ENCODE data around the gene THADA.

Gene THADA

GRCh38 chr2:43363120-43363519 lies 232.7 kb downstream of the THADA start:
- DNase-seq (ENCODE audit: low read depth in 1 of 2, low spot score in 1 of 2), result no peak
- no peak overlapping the region for H3K4me3 ChIP-seq (replicated peaks; ENCODE audit: insufficient read depth, low read length)
- TF ChIP-seq POLR2AphosphoS5 (IDR thresholded peaks at IDR 0.05; ENCODE audit: low read depth), result no peak
- no peak for TF ChIP-seq GABPA (IDR thresholded peaks at IDR 0.05; ENCODE audit: low read depth)
- TF ChIP-seq, protein P1, sequence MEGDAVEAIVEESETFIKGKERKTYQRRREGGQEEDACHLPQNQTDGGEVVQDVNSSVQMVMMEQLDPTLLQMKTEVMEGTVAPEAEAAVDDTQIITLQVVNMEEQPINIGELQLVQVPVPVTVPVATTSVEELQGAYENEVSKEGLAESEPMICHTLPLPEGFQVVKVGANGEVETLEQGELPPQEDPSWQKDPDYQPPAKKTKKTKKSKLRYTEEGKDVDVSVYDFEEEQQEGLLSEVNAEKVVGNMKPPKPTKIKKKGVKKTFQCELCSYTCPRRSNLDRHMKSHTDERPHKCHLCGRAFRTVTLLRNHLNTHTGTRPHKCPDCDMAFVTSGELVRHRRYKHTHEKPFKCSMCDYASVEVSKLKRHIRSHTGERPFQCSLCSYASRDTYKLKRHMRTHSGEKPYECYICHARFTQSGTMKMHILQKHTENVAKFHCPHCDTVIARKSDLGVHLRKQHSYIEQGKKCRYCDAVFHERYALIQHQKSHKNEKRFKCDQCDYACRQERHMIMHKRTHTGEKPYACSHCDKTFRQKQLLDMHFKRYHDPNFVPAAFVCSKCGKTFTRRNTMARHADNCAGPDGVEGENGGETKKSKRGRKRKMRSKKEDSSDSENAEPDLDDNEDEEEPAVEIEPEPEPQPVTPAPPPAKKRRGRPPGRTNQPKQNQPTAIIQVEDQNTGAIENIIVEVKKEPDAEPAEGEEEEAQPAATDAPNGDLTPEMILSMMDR (IDR thresholded peaks at IDR 0.05; ENCODE audit: insufficient read depth, low read length), result no peak
- no peaks in the 10 kb centered on the region for H3K27me3 ChIP-seq (ENCODE audit: insufficient read depth, poor library complexity, severe bottlenecking)
- H3K27ac ChIP-seq (replicated peaks), result no peak overlapping the region

DNA sequence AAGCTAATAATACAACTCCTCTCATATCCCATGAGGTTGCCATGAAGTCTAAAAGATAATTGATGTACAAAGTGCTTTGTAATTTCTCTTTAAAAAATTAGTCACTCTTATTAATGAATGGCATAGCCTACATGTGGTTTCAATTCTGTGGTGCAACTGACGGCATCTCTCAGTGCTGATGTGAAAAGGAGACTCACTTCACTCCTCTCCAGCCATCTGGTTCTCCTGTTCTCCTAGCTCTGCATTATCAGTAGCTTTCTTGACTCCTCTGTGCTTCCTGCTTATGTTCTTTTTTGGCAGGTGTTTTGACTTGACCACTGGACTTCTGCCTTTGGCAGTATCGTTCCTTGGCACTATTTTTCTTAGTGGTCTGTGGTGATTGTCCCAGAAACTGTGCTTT lies 234.6 kb downstream of the THADA start:
- no peak for DNase-seq (ENCODE audit: low read depth in 1 of 2, low spot score in 1 of 2)
- TF ChIP-seq SPI1 (IDR thresholded peaks at IDR 0.05; ENCODE audit: borderline replicate concordance, low read depth), result no peak
- TF ChIP-seq, protein P2, sequence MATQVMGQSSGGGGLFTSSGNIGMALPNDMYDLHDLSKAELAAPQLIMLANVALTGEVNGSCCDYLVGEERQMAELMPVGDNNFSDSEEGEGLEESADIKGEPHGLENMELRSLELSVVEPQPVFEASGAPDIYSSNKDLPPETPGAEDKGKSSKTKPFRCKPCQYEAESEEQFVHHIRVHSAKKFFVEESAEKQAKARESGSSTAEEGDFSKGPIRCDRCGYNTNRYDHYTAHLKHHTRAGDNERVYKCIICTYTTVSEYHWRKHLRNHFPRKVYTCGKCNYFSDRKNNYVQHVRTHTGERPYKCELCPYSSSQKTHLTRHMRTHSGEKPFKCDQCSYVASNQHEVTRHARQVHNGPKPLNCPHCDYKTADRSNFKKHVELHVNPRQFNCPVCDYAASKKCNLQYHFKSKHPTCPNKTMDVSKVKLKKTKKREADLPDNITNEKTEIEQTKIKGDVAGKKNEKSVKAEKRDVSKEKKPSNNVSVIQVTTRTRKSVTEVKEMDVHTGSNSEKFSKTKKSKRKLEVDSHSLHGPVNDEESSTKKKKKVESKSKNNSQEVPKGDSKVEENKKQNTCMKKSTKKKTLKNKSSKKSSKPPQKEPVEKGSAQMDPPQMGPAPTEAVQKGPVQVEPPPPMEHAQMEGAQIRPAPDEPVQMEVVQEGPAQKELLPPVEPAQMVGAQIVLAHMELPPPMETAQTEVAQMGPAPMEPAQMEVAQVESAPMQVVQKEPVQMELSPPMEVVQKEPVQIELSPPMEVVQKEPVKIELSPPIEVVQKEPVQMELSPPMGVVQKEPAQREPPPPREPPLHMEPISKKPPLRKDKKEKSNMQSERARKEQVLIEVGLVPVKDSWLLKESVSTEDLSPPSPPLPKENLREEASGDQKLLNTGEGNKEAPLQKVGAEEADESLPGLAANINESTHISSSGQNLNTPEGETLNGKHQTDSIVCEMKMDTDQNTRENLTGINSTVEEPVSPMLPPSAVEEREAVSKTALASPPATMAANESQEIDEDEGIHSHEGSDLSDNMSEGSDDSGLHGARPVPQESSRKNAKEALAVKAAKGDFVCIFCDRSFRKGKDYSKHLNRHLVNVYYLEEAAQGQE (IDR thresholded peaks at IDR 0.05; ENCODE audit: insufficient replicate concordance, low read depth), result no peak
- TF ChIP-seq GABPA (IDR thresholded peaks at IDR 0.05; ENCODE audit: low read depth), result no peak
- TF ChIP-seq, protein P1 (IDR thresholded peaks at IDR 0.05; ENCODE audit: insufficient read depth, low read length), result no peak
- no peaks in the 10 kb centered on the region for H3K27me3 ChIP-seq (ENCODE audit: insufficient read depth, poor library complexity, severe bottlenecking)
- H3K27ac ChIP-seq (replicated peaks), result no peak overlapping the region
- H3K4me3 ChIP-seq (replicated peaks; ENCODE audit: insufficient read depth, low read length), result no peak overlapping the region

- H3K4me3 ChIP-seq (replicated peaks; ENCODE audit: insufficient read depth, low read length), result no peak overlapping the region
- H3K27me3 ChIP-seq (ENCODE audit: insufficient read depth, poor library complexity, severe bottlenecking), result no peaks in the 10 kb centered on the region
- no peak for DNase-seq (ENCODE audit: low read depth in 1 of 2, low spot score in 1 of 2)
- no peak overlapping the region for H3K27ac ChIP-seq (replicated peaks)
- TF ChIP-seq GABPA (IDR thresholded peaks at IDR 0.05; ENCODE audit: low read depth), result no peak
- TF ChIP-seq, protein P1 (IDR thresholded peaks at IDR 0.05; ENCODE audit: insufficient read depth, low read length), result no peak
- TF ChIP-seq, protein P2 (IDR thresholded peaks at IDR 0.05; ENCODE audit: insufficient replicate concordance, low read depth), result no peak
- TF ChIP-seq SPI1 (IDR thresholded peaks at IDR 0.05; ENCODE audit: borderline replicate concordance, low read depth), result no peak
- no peak for TF ChIP-seq POLR2AphosphoS5 (IDR thresholded peaks at IDR 0.05; ENCODE audit: low read depth)
Measured at GRCh38 chr2:43360137-43360536, 235.7 kb downstream of the THADA start.

All from HL-60 (cell line).